Testis (tissue), 2 donors: ENCODE measurements around the gene RAB22A.

Experiments used
- POLR2A ChIP-seq: fragments of 450-650 bp; IDR thresholded peaks from one replicate; pipeline ENCODE4 v1.6.1; 2017; ENCODE audit warnings: antibody characterized with exemption, mild to moderate bottlenecking, moderate library complexity
- TF ChIP-seq, protein P1 (sequence below), 3 experiments: fragments of 450-650 bp in 2 of 3; fragments of 200-600 bp in 1 of 3; sonication (generic) in 1 of 3; IDR thresholded peaks; one replicate each; pipeline ENCODE4 v1.5.1; 2016 to 2019; ENCODE audit warnings: antibody characterized with exemption in 3 of 3, mild to moderate bottlenecking in 2 of 3, moderate library complexity in 1 of 3

DNA sequence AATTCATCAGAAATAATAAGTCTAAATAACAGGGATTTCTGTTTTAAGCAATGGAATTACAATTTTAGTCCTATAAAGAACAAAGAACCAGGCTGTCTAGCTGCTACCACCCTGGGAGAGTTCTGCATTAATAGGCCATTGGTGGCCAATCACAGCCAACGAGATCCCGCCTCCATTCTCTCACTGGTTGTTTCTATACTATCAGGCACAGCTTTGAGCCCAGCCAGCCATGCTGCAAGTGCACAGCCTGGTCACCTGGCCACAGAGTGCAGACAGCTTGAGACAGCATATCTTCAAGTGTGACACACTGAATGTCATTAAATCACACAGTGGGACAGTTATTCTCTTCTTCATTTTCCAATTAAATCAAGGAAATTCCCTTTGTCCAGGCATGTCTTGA, 16.1 kb upstream of the RAB22A start:
- TF ChIP-seq POLR2A, result no peak
- TF ChIP-seq, protein P1, sequence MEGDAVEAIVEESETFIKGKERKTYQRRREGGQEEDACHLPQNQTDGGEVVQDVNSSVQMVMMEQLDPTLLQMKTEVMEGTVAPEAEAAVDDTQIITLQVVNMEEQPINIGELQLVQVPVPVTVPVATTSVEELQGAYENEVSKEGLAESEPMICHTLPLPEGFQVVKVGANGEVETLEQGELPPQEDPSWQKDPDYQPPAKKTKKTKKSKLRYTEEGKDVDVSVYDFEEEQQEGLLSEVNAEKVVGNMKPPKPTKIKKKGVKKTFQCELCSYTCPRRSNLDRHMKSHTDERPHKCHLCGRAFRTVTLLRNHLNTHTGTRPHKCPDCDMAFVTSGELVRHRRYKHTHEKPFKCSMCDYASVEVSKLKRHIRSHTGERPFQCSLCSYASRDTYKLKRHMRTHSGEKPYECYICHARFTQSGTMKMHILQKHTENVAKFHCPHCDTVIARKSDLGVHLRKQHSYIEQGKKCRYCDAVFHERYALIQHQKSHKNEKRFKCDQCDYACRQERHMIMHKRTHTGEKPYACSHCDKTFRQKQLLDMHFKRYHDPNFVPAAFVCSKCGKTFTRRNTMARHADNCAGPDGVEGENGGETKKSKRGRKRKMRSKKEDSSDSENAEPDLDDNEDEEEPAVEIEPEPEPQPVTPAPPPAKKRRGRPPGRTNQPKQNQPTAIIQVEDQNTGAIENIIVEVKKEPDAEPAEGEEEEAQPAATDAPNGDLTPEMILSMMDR (IDR thresholded peaks at IDR 0.05), result no peak
